GM19452 (cell line): ENCODE measurements around the gene KCNAB1.
"Not testable (repeated sequence)": the region's sequence is repeated elsewhere in the genome, so short reads cannot be mapped to it uniquely, and the experiment has no call there.

ENCODE experiments used
- ATAC-seq: cut with Tn5 transposase; IDR thresholded peaks from one replicate; pipeline ENCODE4 v1.9.1; 2021; ENCODE audit not compliant: unreplicated experiment

Gene KCNAB1

GRCh38 chr3:156120528-156121251 is at the start of gene KCNAB1:
Gene KCNAB1, plus strand, starts transcription at chr3:156120578.
- no peak for ATAC-seq

- ATAC-seq = no peak
Measured at GRCh38 chr3:156071031-156071430, 49.3 kb upstream of the KCNAB1 start.

- not testable (repeated sequence) for ATAC-seq
Measured at GRCh38 chr3:156072950-156073657, 47.3 kb upstream of the KCNAB1 start.

GRCh38 chr3:156090126-156090525 is 30.3 kb upstream of the KCNAB1 start:
- no peak for ATAC-seq

- ATAC-seq = no peak
Measured at GRCh38 chr3:156093964-156094363, 26.4 kb upstream of the KCNAB1 start.

GRCh38 chr3:156094391-156094790 is 26.0 kb upstream of the KCNAB1 start:
- ATAC-seq = no peak

GRCh38 chr3:156095652-156096051 is 24.7 kb upstream of the KCNAB1 start:
- ATAC-seq = not testable (repeated sequence)

- peak; percentile 94 for ATAC-seq
Measured at GRCh38 chr3:156098437-156099035, 21.8 kb upstream of the KCNAB1 start.

GRCh38 chr3:156099348-156099747 is 21.0 kb upstream of the KCNAB1 start:
- not testable (repeated sequence) for ATAC-seq

GRCh38 chr3:156099984-156100383 is 20.4 kb upstream of the KCNAB1 start:
- not testable (repeated sequence) for ATAC-seq

- ATAC-seq = no peak
Measured at GRCh38 chr3:156102267-156102931, 18.0 kb upstream of the KCNAB1 start.

GRCh38 chr3:156106721-156107373 is 13.5 kb upstream of the KCNAB1 start:
- no peak for ATAC-seq

- no peak for ATAC-seq
Measured at GRCh38 chr3:156107504-156107903, 12.9 kb upstream of the KCNAB1 start.

GRCh38 chr3:156108616-156109015 is 11.8 kb upstream of the KCNAB1 start:
- ATAC-seq = no peak

- ATAC-seq = no peak
Measured at GRCh38 chr3:156109989-156110388, 10.4 kb upstream of the KCNAB1 start.

- ATAC-seq = no peak
Measured at GRCh38 chr3:156126467-156126866, 6.1 kb downstream of the KCNAB1 start.

- ATAC-seq = no peak
Measured at GRCh38 chr3:156131241-156131640, 10.9 kb downstream of the KCNAB1 start.

GRCh38 chr3:156131799-156132198 is 11.4 kb downstream of the KCNAB1 start:
- no peak for ATAC-seq

- no peak for ATAC-seq
Measured at GRCh38 chr3:156132313-156132712, 11.9 kb downstream of the KCNAB1 start.

- no peak for ATAC-seq
Measured at GRCh38 chr3:156133076-156133475, 12.7 kb downstream of the KCNAB1 start.
